ENCODE measurements around the gene TSR3. TPM values are rescaled to one million over a fixed set of nuclear protein-coding genes. Genes with fewer than 3 reads are reported as not detected.

The TSR3 gene
- total RNA-seq, 2 experiments from 2014 or later, result 48.5 to 50.7 TPM

GRCh38 chr16:1322407-1322806, 29.3 kb downstream of the TSR3 start:
- no peak overlapping the region for H3K27ac Mint-ChIP-seq
- H3K4me3 Mint-ChIP-seq, result no peak overlapping the region
- intact Hi-C loops (cut with micrococcal nuclease), result no loop called here
- no peaks in the 10 kb centered on the region for H3K9me3 Mint-ChIP-seq
- peaks cover 36% of the 10 kb centered on the region for H3K36me3 Mint-ChIP-seq (ENCODE audit: low read depth)
- no peaks in the 10 kb centered on the region for H3K27me3 Mint-ChIP-seq (ENCODE audit: low read depth)
- no peak for DNase-seq
- CTCF ChIA-PET, result interaction anchor here (0.7 kb wide), 1 partner anchor 636 kb away, joined by 3 read pairs; no protein-coding TSS in a partner anchor
- no peaks in the 10 kb centered on the region for H3K4me1 Mint-ChIP-seq (ENCODE audit: low read depth)

DNA sequence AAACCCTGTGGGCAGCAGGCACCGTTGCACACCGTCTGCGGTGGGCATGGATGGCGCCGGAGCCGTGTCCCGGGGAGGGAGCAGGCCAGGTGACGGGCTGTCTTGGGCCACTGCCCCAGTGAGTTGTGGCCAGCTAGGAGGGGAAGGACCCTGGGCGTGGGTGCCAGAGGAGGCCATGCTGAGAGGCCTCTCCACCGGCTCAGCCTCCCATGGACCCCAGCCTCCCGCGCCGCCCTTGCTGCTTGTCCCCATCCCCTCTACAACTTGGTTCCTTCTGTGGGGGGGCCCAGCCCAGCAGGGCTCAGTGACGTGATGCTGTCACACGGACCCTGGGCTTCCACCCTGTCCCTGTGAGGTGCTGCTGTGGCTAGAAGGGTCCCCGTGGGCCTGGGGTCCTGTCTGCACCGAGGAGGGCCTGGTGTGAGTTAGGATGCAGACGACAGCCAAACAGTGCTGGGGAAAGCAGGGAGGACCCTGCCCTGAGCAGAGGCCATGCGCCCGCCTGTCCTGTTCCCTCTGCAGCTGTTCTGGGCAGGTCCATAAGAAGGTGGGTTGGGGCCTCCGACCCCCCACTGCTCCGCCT, 30.9 kb downstream of the TSR3 start:
- Mint-ChIP-seq H3K9me3 (no peaks in the 10 kb centered on the region), H3K4me1 (ENCODE audit: low read depth) (no peaks in the 10 kb centered on the region), H3K27me3 (ENCODE audit: low read depth) (no peaks in the 10 kb centered on the region), H3K27ac (no peak overlapping the region), H3K4me3 (no peak overlapping the region), H3K36me3 (ENCODE audit: low read depth) (peaks cover 49% of the 10 kb centered on the region)
- intact Hi-C loops (cut with micrococcal nuclease), result no loop called here
- CTCF ChIA-PET, result no interaction called here
- no peak for DNase-seq

DNA sequence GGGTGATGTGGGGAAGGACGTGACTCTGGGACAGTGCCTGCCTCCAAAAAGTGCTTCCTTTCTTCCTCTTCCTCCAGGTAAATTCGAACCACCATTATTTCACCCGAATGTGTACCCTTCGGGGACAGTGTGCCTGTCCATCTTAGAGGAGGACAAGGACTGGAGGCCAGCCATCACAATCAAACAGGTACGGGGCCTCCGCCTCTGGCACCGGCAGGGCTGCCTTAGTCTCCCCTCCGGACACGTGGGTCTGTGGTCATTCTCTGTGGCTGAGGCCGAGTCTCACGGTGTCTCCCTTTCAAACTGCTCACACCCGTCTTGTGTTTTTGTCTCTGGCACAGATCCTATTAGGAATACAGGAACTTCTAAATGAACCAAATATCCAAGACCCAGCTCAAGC, 31.6 kb downstream of the TSR3 start:
- intact Hi-C loops (cut with micrococcal nuclease), result no loop called here
- no peak for DNase-seq
- H3K27me3 Mint-ChIP-seq (ENCODE audit: low read depth), result no peaks in the 10 kb centered on the region
- CTCF ChIA-PET, result no interaction called here
- H3K27ac Mint-ChIP-seq, result no peak overlapping the region
- H3K4me3 Mint-ChIP-seq, result no peak overlapping the region
- no peaks in the 10 kb centered on the region for H3K4me1 Mint-ChIP-seq (ENCODE audit: low read depth)
- H3K36me3 Mint-ChIP-seq (ENCODE audit: low read depth), result peaks cover 52% of the 10 kb centered on the region
- no peaks in the 10 kb centered on the region for H3K9me3 Mint-ChIP-seq

DNA sequence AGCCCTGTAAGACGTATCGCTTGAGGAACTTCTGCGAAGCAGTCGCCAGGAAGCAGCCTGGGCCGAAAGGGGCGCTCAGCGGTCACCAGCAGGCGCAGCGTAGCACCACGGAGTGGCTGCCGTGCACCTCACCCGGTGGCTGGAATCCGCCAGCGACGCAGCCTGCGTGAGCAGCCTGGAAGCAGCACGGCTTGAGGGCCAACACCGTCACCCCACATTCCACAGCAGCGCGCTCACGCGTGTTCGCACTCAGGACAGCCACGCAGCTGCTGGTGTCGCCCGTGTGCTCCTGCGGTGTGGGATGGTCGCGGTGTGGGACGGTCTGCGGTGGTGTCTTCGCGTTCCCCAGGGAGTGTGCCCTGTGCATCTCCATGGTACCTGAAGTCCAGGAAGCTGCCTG, 32.6 kb downstream of the TSR3 start:
- H3K4me3 Mint-ChIP-seq, result no peak overlapping the region

DNA sequence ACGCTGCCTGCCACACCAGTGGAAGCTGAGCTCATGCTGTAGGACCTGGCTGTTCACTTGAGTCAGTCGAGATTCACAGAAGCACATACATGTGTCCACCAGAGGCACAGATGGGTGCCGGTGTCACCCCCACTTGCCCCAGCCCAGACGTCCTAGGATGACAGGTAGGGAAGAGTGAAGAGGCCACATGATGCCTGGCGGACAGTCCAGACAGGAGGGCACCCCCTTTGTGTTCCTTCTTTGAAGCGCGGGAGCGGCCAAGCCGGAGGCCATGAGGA, 33.5 kb downstream of the TSR3 start:
- CTCF ChIA-PET, result no interaction called here
- Mint-ChIP-seq H3K4me3 (no peak overlapping the region), H3K36me3 (ENCODE audit: low read depth) (peaks cover 55% of the 10 kb centered on the region), H3K27ac (no peak overlapping the region), H3K9me3 (no peaks in the 10 kb centered on the region), H3K27me3 (ENCODE audit: low read depth) (no peaks in the 10 kb centered on the region), H3K4me1 (ENCODE audit: low read depth) (peaks cover under 1% of the 10 kb centered on the region)
- intact Hi-C loops (cut with micrococcal nuclease), result no loop called here
- no peak for DNase-seq

More for the DNA sequence above, 32.6 kb downstream of the TSR3 start:
- intact Hi-C loops (cut with micrococcal nuclease), result no loop called here
- no peak for DNase-seq
- H3K9me3 Mint-ChIP-seq, result no peaks in the 10 kb centered on the region
- H3K4me1 Mint-ChIP-seq (ENCODE audit: low read depth), result no peaks in the 10 kb centered on the region
- no peaks in the 10 kb centered on the region for H3K27me3 Mint-ChIP-seq (ENCODE audit: low read depth)
- peaks cover 59% of the 10 kb centered on the region for H3K36me3 Mint-ChIP-seq (ENCODE audit: low read depth)
- no peak overlapping the region for H3K27ac Mint-ChIP-seq
- CTCF ChIA-PET, result no interaction called here

DNA sequence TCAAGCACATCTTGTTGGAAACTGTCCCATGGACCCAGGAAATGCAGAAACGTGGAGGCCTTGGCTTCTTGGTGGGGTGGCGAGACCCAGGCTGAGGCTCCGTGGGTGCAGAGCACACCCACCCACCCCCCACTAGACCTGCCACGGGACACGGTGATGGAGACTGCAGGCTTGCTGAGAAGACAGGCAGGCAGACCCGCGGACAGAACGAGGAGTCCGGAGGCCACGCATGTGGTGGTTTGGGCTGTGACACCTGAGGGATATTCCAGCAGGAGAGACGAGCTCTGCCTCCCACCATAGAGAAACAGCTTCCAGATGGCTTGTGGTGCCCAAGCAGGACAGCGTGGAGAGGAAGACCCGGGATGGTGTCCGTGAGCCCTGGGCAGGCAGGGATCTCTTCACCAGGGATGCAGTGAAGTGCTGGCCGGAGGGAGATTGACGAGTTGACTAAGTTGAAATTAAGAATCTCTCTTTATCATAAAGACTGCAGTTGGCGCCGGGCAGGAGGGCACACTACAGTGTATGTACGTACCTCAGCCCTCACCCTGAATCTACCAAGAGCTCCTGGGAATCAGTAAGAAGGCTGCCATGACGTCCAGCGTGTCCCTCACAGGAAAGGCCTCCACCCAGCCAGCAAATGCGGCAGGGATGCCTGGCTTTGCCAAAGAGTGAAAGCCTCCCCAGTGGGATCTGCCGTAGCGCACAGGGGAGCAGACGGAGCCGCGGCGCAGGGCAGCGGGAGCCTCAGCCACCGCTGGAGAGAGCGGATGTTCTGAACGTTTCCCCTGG, 34.0 kb downstream of the TSR3 start:
- Mint-ChIP-seq H3K27ac (no peak overlapping the region), H3K9me3 (no peaks in the 10 kb centered on the region), H3K27me3 (ENCODE audit: low read depth) (no peaks in the 10 kb centered on the region), H3K36me3 (ENCODE audit: low read depth) (peaks cover 56% of the 10 kb centered on the region), H3K4me3 (no peak overlapping the region), H3K4me1 (ENCODE audit: low read depth) (peaks cover 6% of the 10 kb centered on the region)
- intact Hi-C loops (cut with micrococcal nuclease), result no loop called here
- no peak for DNase-seq
- CTCF ChIA-PET, result no interaction called here

GRCh38 chr16:1316033-1316405, 35.7 kb downstream of the TSR3 start:
- no peak for DNase-seq
- H3K36me3 Mint-ChIP-seq (ENCODE audit: low read depth), result peaks cover 57% of the 10 kb centered on the region
- H3K4me3 Mint-ChIP-seq, result no peak overlapping the region
- CTCF ChIA-PET, result interaction anchor here (1.4 kb wide), 1 partner anchor 47 kb away, joined by 5 read pairs; no protein-coding TSS in a partner anchor
- intact Hi-C loops (cut with micrococcal nuclease), result no loop called here
- H3K27me3 Mint-ChIP-seq (ENCODE audit: low read depth), result no peaks in the 10 kb centered on the region
- H3K9me3 Mint-ChIP-seq, result no peaks in the 10 kb centered on the region
- H3K4me1 Mint-ChIP-seq (ENCODE audit: low read depth), result peaks cover 18% of the 10 kb centered on the region
- no peak overlapping the region for H3K27ac Mint-ChIP-seq

GRCh38 chr16:1315081-1316032, 36.3 kb downstream of the TSR3 start:
- Mint-ChIP-seq H3K4me1 (ENCODE audit: low read depth) (peaks cover 24% of the 10 kb centered on the region), H3K36me3 (ENCODE audit: low read depth) (peaks cover 62% of the 10 kb centered on the region), H3K4me3 (no peak overlapping the region), H3K27ac (no peak overlapping the region), H3K27me3 (ENCODE audit: low read depth) (no peaks in the 10 kb centered on the region), H3K9me3 (no peaks in the 10 kb centered on the region)
- DNase-seq, result no peak
- CTCF ChIA-PET, result interaction anchor here (1.4 kb wide), 1 partner anchor 48 kb away, joined by 5 read pairs; no protein-coding TSS in a partner anchor
- intact Hi-C loops (cut with micrococcal nuclease), result no loop called here

GRCh38 chr16:1314399-1315068, 37.1 kb downstream of the TSR3 start:
- peaks cover 59% of the 10 kb centered on the region for H3K36me3 Mint-ChIP-seq (ENCODE audit: low read depth)
- no peak for DNase-seq
- H3K4me3 Mint-ChIP-seq, result no peak overlapping the region
- no peaks in the 10 kb centered on the region for H3K27me3 Mint-ChIP-seq (ENCODE audit: low read depth)
- CTCF ChIA-PET, result no interaction called here
- no peaks in the 10 kb centered on the region for H3K9me3 Mint-ChIP-seq
- H3K4me1 Mint-ChIP-seq (ENCODE audit: low read depth), result peaks cover 27% of the 10 kb centered on the region
- H3K27ac Mint-ChIP-seq, result no peak overlapping the region
- intact Hi-C loops (cut with micrococcal nuclease), result loop anchor here (5.0 kb wide), 1 partner anchor 843 kb away; the partner anchor contains the start of gene TRAF7

GRCh38 chr16:1313721-1314369, 37.8 kb downstream of the TSR3 start:
- H3K9me3 Mint-ChIP-seq, result no peaks in the 10 kb centered on the region
- H3K4me1 Mint-ChIP-seq (ENCODE audit: low read depth), result peaks cover 27% of the 10 kb centered on the region
- intact Hi-C loops (cut with micrococcal nuclease), result loop anchor here (5.0 kb wide), 1 partner anchor 843 kb away; the partner anchor contains the start of gene TRAF7
- DNase-seq, result no peak
- no peaks in the 10 kb centered on the region for H3K27me3 Mint-ChIP-seq (ENCODE audit: low read depth)
- H3K36me3 Mint-ChIP-seq (ENCODE audit: low read depth), result peaks cover 56% of the 10 kb centered on the region
- H3K27ac Mint-ChIP-seq, result no peak overlapping the region
- no peak overlapping the region for H3K4me3 Mint-ChIP-seq
- CTCF ChIA-PET, result interaction anchor here (1.3 kb wide), 1 partner anchor 13 kb away, joined by 4 read pairs; no protein-coding TSS in a partner anchor

- Mint-ChIP-seq H3K4me1 (ENCODE audit: low read depth) (peaks cover 31% of the 10 kb centered on the region), H3K9me3 (no peaks in the 10 kb centered on the region), H3K36me3 (ENCODE audit: low read depth) (peaks cover 48% of the 10 kb centered on the region), H3K27ac (no peak overlapping the region), H3K27me3 (ENCODE audit: low read depth) (no peaks in the 10 kb centered on the region), H3K4me3 (peak overlapping the region; percentile 32)
- no peak for DNase-seq
- intact Hi-C loops (cut with micrococcal nuclease), result loop anchor here (5.0 kb wide), 1 partner anchor 844 kb away; the partner anchor contains the start of gene TRAF7
- CTCF ChIA-PET, result interaction anchor here (0.9 to 1.3 kb wide), 2 partner anchors 12 to 17 kb away, joined by 3 to 4 read pairs; no protein-coding TSS in a partner anchor
Measured at GRCh38 chr16:1312903-1313302, 38.8 kb downstream of the TSR3 start.
